Gastrocnemius medialis (tissue), 4 donors: ENCODE results near the gene KLHL34. TPM values are rescaled to one million over a fixed set of nuclear protein-coding genes. Genes with fewer than 3 reads are reported as not detected.

Experiments used
- ATAC-seq, 2 donors: fragments of 150-250 bp; one replicate each; pipeline ENCODE4 v1.9.1; 2016
- DNase-seq, 2 donors: peaks; one replicate each; pipeline ENCODE4 v3.0.0-alpha.2; 2019
- H3K27ac ChIP-seq, 4 donors: fragments of 200-600 bp; sonication (generic); 1 replicate in 1 of 4; 2 replicates in 3 of 4; pipeline ENCODE4 v1.5.1; 2016 to 2018; ENCODE audit warnings: mild to moderate bottlenecking in 2 of 4, moderate library complexity in 1 of 4
- H3K27me3 ChIP-seq, 3 donors: fragments of 200-600 bp; sonication (generic) in 2 of 3; 1 replicate in 1 of 3; 2 replicates in 2 of 3; pipeline versions ENCODE4 v1.5.1 to v1.6.0; 2016 to 2019; ENCODE audit warnings: mild to moderate bottlenecking in 1 of 3, moderate library complexity in 1 of 3
- H3K36me3 ChIP-seq, 2 donors: fragments of 200-600 bp; sonication (generic) in 1 of 2; one replicate each; pipeline ENCODE4 v1.5.1; 2017 to 2018
- H3K4me1 ChIP-seq, 2 donors: fragments of 200-600 bp; sonication (generic) in 1 of 2; one replicate each; pipeline ENCODE4 v1.5.1; 2016 to 2017; ENCODE audit warnings: mild to moderate bottlenecking in 2 of 2
- H3K4me3 ChIP-seq, 4 donors: fragments of 200-600 bp; sonication (generic) in 3 of 4; 1 replicate in 1 of 4; 2 replicates in 3 of 4; pipeline ENCODE4 v1.5.1; 2016 to 2019; ENCODE audit warnings: mild to moderate bottlenecking in 2 of 4
- H3K9me3 ChIP-seq, 3 donors: fragments of 200-600 bp; sonication (generic) in 2 of 3; 1 replicate in 1 of 3; 2 replicates in 2 of 3; pipeline ENCODE4 v1.5.1; 2016 to 2019
- CTCF ChIP-seq, 5 experiments: fragments of 450-650 bp in 3 of 5; fragments of 200-600 bp in 2 of 5; sonication (generic) in 2 of 5; IDR thresholded peaks in 4 of 5; conservative IDR thresholded peaks in 1 of 5; 1 replicate in 4 of 5; 2 replicates in 1 of 5; pipeline ENCODE4 v1.5.1; 2016 to 2019; ENCODE audit warnings: antibody characterized with exemption in 5 of 5, mild to moderate bottlenecking in 3 of 5, moderate library complexity in 3 of 5
- POLR2A ChIP-seq, 2 donors: fragments of 450-650 bp; IDR thresholded peaks; one replicate each; pipeline ENCODE4 v1.6.1; 2017; ENCODE audit warnings: antibody characterized with exemption in 2 of 2, mild to moderate bottlenecking in 2 of 2, moderate library complexity in 2 of 2
- in situ Hi-C, 4 donors: fragments of 200-750 bp; cut with MboI; loops; one replicate each; pipeline versions ENCODE4 v1.15.0 to v1.8.0; 2017; ENCODE audit warnings: low sequenced_read_pairs in 4 of 4
- intact Hi-C: fragments of 100-400 bp; cut with DNase I; formaldehyde crosslinking; loops from one replicate; pipeline ENCODE4 v1.15.1; 2023; ENCODE audit warnings: low total_unique reads
- total RNA-seq, 4 donors: library from RNA; depleted of rRNA; stranded (reverse); fragments of >200 nt; gene quantifications; one replicate each; pipeline versions ENCODE4 v1.1.0 to v1.2.3, GENCODE V29; 2016

KLHL34 gene
- 1 to 10 TPM; 2.2 to 6.2 (median 3.4) TPM for total RNA-seq

- no peaks in the 10 kb centered on the region for H3K9me3 ChIP-seq
- peak within 1 kb of the TSS; percentile 92 to 95 (median 93) for H3K27ac ChIP-seq
- TF ChIP-seq POLR2A (IDR thresholded peaks at IDR 0.05) (peak; percentile 45 to 66), CTCF (IDR thresholded peaks at IDR 0.05 in 4 of 5, conservative IDR thresholded peaks at IDR 0.05 in 1 of 5) (no peak)
- peaks cover 0 to 20% of the 10 kb centered on the region in 2 donors for H3K4me1 ChIP-seq
- peak within 1 kb of the TSS; percentile 48 to 57 (median 54) for H3K4me3 ChIP-seq
- intact Hi-C loops (loop anchor here (5.0 kb wide), 2 partner anchors 79 to 284 kb away; partner anchors contain the start of gene SMS), in situ Hi-C loops (no loop called here)
- ATAC-seq (peak; percentile 72 to 73), DNase-seq (peak; percentile 43 to 74)
- no peaks in the 10 kb centered on the region for H3K36me3 ChIP-seq
- H3K27me3 ChIP-seq, result no peaks in the 10 kb centered on the region
These were observed at the start of gene KLHL34 for GRCh38 chrX:21658152-21658737. Gene KLHL34, minus strand, starts transcription at chrX:21658330. Its CDS starts 542 bp downstream, at chrX:21657788.

- Histone ChIP-seq H3K36me3 (no peaks in the 10 kb centered on the region), H3K27ac (peak overlapping the region in 1 of 4 donors; percentile 43), H3K9me3 (no peaks in the 10 kb centered on the region), H3K27me3 (no peaks in the 10 kb centered on the region), H3K4me3 (no peak overlapping the region), H3K4me1 (peaks cover 0 to 15% of the 10 kb centered on the region in 2 donors)
- TF ChIP-seq POLR2A (IDR thresholded peaks at IDR 0.05) (no peak), CTCF (IDR thresholded peaks at IDR 0.05 in 4 of 5, conservative IDR thresholded peaks at IDR 0.05 in 1 of 5) (no peak)
- intact Hi-C loops, result no loop called here
- in situ Hi-C loops, result no loop called here
- DNase-seq (no peak), ATAC-seq (no peak)
These were observed 47.1 kb upstream of the KLHL34 start for GRCh38 chrX:21705225-21705624.

GRCh38 chrX:21702725-21703124, 44.6 kb upstream of the KLHL34 start:
- in situ Hi-C loops (no loop called here), intact Hi-C loops (no loop called here)
- no peaks in the 10 kb centered on the region for H3K9me3 ChIP-seq
- H3K36me3 ChIP-seq, result no peaks in the 10 kb centered on the region
- H3K27me3 ChIP-seq, result no peaks in the 10 kb centered on the region
- peaks cover 0 to 15% of the 10 kb centered on the region in 2 donors for H3K4me1 ChIP-seq
- TF ChIP-seq CTCF (IDR thresholded peaks at IDR 0.05 in 4 of 5, conservative IDR thresholded peaks at IDR 0.05 in 1 of 5), result no peak
- DNase-seq, result no peak
- H3K4me3 ChIP-seq, result no peak overlapping the region
- H3K27ac ChIP-seq, result peak overlapping the region in 1 of 4 donors; percentile 13
- ATAC-seq, result peak in 1 of 2 donors; percentile 54

GRCh38 chrX:21700967-21701366, 42.8 kb upstream of the KLHL34 start:
- in situ Hi-C loops, result no loop called here

More at GRCh38 chrX:21700967-21701366, 42.8 kb upstream of the KLHL34 start:
- ATAC-seq, result peak in 1 of 2 donors; percentile 37
- no peak for TF ChIP-seq POLR2A (IDR thresholded peaks at IDR 0.05)
- TF ChIP-seq CTCF (IDR thresholded peaks at IDR 0.05 in 4 of 5, conservative IDR thresholded peaks at IDR 0.05 in 1 of 5), result no peak
- peaks cover 0 to 15% of the 10 kb centered on the region in 2 donors for H3K4me1 ChIP-seq
- H3K9me3 ChIP-seq, result no peaks in the 10 kb centered on the region
- DNase-seq, result no peak
- H3K27me3 ChIP-seq, result no peaks in the 10 kb centered on the region
- peak overlapping the region; percentile 28 to 62 (median 37) for H3K27ac ChIP-seq
- H3K36me3 ChIP-seq, result no peaks in the 10 kb centered on the region
- intact Hi-C loops, result no loop called here
- no peak overlapping the region for H3K4me3 ChIP-seq
